ENCODE data around the gene TMEM244. TPM values are rescaled to one million over a fixed set of nuclear protein-coding genes. Genes with fewer than 3 reads are reported as not detected.
A peak's percentile ranks its signal among the peaks of the same experiment; 100 is the strongest.

The TMEM244 gene
- total and polyA plus RNA-seq, 9 of the 15 experiments (the other 6 are each of a cell fraction or from before 2014, with no cell fraction given): not detected

DNA sequence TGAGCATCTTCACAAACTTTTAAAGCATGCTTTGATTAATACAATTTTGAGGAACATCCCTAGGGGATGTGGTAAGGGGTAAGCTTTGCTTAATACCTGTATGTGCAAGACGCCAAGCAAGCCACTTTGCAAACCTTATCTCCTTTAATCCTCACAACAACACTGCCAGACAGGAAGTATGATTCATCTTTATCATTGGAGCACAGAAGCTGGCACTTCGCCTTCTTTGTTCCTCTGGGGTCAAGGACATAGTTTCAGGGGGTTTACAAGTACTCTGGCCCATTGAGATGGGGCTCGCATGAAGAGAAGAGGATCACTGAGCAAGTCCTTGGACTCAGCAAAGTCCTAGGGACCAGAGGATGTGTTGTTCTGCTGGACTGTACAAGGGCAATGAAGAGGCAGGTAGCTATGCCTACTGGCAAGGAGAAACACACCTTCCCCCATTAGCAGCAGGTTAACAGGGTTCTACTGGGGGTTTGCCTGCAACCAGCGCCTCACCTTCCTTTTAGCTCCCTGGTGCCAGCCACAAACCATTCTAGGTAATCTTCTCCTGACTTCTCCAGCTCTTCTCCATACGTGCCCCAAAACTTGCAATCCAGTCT is 8.8 kb downstream of the TMEM244 start (continued):
- TF ChIP-seq ZNF184 (CRISPR knock-in tag; IDR thresholded peaks at IDR 0.05) (no peak), ZBTB1 (CRISPR knock-in tag; IDR thresholded peaks at IDR 0.05; ENCODE audit: borderline replicate concordance, low read depth) (no peak), EZH2 (IDR thresholded peaks at IDR 0.05; ENCODE audit: borderline replicate concordance, low read depth, low read length) (no peak), ZNF124 (CRISPR knock-in tag; IDR thresholded peaks at IDR 0.05) (no peak), NCOA6 (IDR thresholded peaks at IDR 0.05) (no peak; the same call in 1 of the 2 replicates), THRAP3 (IDR thresholded peaks at IDR 0.05; ENCODE audit: borderline replicate concordance) (no peak), ZNF57 (CRISPR knock-in tag; IDR thresholded peaks at IDR 0.05) (no peak), ZNF354B (CRISPR knock-in tag; IDR thresholded peaks at IDR 0.05) (no peak), RFX7 (CRISPR knock-in tag; IDR thresholded peaks at IDR 0.05) (no peak), MEIS2 (IDR thresholded peaks at IDR 0.05; ENCODE audit: partially characterized antibody) (peak; percentile 53), ZSCAN32 (CRISPR knock-in tag; IDR thresholded peaks at IDR 0.05) (no peak), ZNF644 (tag; IDR thresholded peaks at IDR 0.05; ENCODE audit: low read depth) (0 out of 2 replicates have a peak, but pooled peaks have one; percentile 44), BHLHE40 (IDR thresholded peaks at IDR 0.05; ENCODE audit: low read length) (no peak), HCFC1 (IDR thresholded peaks at IDR 0.05; ENCODE audit: low read depth, low read length) (no peak), KDM1A (IDR thresholded peaks at IDR 0.05) (peak; percentile 78 to 87)
- TF ChIP-seq, protein P1, sequence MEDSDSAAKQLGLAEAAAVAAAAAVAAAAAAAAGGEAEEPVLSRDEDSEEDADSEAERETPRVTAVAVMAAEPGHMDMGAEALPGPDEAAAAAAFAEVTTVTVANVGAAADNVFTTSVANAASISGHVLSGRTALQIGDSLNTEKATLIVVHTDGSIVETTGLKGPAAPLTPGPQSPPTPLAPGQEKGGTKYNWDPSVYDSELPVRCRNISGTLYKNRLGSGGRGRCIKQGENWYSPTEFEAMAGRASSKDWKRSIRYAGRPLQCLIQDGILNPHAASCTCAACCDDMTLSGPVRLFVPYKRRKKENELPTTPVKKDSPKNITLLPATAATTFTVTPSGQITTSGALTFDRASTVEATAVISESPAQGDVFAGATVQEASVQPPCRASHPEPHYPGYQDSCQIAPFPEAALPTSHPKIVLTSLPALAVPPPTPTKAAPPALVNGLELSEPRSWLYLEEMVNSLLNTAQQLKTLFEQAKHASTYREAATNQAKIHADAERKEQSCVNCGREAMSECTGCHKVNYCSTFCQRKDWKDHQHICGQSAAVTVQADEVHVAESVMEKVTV (CRISPR knock-in tag; IDR thresholded peaks at IDR 0.05): no peak
- TF ChIP-seq, protein P2, sequence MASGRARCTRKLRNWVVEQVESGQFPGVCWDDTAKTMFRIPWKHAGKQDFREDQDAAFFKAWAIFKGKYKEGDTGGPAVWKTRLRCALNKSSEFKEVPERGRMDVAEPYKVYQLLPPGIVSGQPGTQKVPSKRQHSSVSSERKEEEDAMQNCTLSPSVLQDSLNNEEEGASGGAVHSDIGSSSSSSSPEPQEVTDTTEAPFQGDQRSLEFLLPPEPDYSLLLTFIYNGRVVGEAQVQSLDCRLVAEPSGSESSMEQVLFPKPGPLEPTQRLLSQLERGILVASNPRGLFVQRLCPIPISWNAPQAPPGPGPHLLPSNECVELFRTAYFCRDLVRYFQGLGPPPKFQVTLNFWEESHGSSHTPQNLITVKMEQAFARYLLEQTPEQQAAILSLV (tag; IDR thresholded peaks at IDR 0.05): no peak
- TF ChIP-seq, protein P3, sequence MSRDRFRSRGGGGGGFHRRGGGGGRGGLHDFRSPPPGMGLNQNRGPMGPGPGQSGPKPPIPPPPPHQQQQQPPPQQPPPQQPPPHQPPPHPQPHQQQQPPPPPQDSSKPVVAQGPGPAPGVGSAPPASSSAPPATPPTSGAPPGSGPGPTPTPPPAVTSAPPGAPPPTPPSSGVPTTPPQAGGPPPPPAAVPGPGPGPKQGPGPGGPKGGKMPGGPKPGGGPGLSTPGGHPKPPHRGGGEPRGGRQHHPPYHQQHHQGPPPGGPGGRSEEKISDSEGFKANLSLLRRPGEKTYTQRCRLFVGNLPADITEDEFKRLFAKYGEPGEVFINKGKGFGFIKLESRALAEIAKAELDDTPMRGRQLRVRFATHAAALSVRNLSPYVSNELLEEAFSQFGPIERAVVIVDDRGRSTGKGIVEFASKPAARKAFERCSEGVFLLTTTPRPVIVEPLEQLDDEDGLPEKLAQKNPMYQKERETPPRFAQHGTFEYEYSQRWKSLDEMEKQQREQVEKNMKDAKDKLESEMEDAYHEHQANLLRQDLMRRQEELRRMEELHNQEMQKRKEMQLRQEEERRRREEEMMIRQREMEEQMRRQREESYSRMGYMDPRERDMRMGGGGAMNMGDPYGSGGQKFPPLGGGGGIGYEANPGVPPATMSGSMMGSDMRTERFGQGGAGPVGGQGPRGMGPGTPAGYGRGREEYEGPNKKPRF (IDR thresholded peaks at IDR 0.05; ENCODE audit: low read depth, low read length): no peak
- TF ChIP-seq, protein P4, sequence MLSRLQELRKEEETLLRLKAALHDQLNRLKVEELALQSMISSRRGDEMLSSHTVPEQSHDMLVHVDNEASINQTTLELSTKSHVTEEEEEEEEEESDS (CRISPR knock-in tag; IDR thresholded peaks at IDR 0.05): no peak
- TF ChIP-seq, protein P5, sequence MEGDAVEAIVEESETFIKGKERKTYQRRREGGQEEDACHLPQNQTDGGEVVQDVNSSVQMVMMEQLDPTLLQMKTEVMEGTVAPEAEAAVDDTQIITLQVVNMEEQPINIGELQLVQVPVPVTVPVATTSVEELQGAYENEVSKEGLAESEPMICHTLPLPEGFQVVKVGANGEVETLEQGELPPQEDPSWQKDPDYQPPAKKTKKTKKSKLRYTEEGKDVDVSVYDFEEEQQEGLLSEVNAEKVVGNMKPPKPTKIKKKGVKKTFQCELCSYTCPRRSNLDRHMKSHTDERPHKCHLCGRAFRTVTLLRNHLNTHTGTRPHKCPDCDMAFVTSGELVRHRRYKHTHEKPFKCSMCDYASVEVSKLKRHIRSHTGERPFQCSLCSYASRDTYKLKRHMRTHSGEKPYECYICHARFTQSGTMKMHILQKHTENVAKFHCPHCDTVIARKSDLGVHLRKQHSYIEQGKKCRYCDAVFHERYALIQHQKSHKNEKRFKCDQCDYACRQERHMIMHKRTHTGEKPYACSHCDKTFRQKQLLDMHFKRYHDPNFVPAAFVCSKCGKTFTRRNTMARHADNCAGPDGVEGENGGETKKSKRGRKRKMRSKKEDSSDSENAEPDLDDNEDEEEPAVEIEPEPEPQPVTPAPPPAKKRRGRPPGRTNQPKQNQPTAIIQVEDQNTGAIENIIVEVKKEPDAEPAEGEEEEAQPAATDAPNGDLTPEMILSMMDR (IDR thresholded peaks at IDR 0.05 in 2 of 3, conservative IDR thresholded peaks at IDR 0.05 in 1 of 3; ENCODE audit: insufficient read depth in 2 of 3, low read depth in 1 of 3, low read length in 3 of 3): no peak
- TF ChIP-seq, protein P6, sequence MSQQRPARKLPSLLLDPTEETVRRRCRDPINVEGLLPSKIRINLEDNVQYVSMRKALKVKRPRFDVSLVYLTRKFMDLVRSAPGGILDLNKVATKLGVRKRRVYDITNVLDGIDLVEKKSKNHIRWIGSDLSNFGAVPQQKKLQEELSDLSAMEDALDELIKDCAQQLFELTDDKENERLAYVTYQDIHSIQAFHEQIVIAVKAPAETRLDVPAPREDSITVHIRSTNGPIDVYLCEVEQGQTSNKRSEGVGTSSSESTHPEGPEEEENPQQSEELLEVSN (IDR thresholded peaks at IDR 0.05; ENCODE audit: borderline replicate concordance in 1 of 2, extremely low read depth in 1 of 2, insufficient read depth in 1 of 2, insufficient read length in 1 of 2, low read depth in 1 of 2, low read length in 1 of 2, poor library complexity in 1 of 2, severe bottlenecking in 1 of 2): no peak

All from K562 (cell line).